Measurements from ENCODE around the gene TBC1D5. TPM values are rescaled to one million over a fixed set of nuclear protein-coding genes. Genes with fewer than 3 reads are reported as not detected.

TBC1D5 gene
- polyA plus RNA-seq, 2 donors = 4.5 to 6.7 TPM

GRCh38 chr3:17592956-17593355 lies 149.5 kb downstream of the TBC1D5 start:
- WGBS, 2 donors = 93 to 95% methylated on average over 5 of the region's 5 CpGs
- H3K36me3 ChIP-seq (ENCODE audit: control insufficient read depth in 2 of 2, insufficient read depth in 2 of 2, low read length in 1 of 2) = no peaks in the 10 kb centered on the region
- H3K27me3 ChIP-seq (ENCODE audit: control insufficient read depth in 1 of 2, insufficient read depth in 2 of 2, low read length in 2 of 2) = no peaks in the 10 kb centered on the region
- no peak overlapping the region for H3K4me3 ChIP-seq (ENCODE audit: low read depth in 1 of 2, low read length in 2 of 2)
- no peak overlapping the region for H3K27ac ChIP-seq (ENCODE audit: low read depth in 2 of 2, low read length in 1 of 2)
- H3K4me1 ChIP-seq (ENCODE audit: control insufficient read depth in 2 of 2, insufficient read depth in 2 of 2, low read length in 1 of 2) = no peaks in the 10 kb centered on the region
- H3K9me3 ChIP-seq (ENCODE audit: control insufficient read depth in 2 of 2, insufficient read depth in 1 of 2, low read depth in 1 of 2, low read length in 1 of 2) = peaks cover 0 to 5% of the 10 kb centered on the region in 2 donors

- Histone ChIP-seq H3K36me3 (ENCODE audit: control insufficient read depth in 2 of 2, insufficient read depth in 2 of 2, low read length in 1 of 2) (no peaks in the 10 kb centered on the region), H3K27me3 (ENCODE audit: control insufficient read depth in 1 of 2, insufficient read depth in 2 of 2, low read length in 2 of 2) (no peaks in the 10 kb centered on the region), H3K27ac (ENCODE audit: low read depth in 2 of 2, low read length in 1 of 2) (no peak overlapping the region), H3K4me1 (ENCODE audit: control insufficient read depth in 2 of 2, insufficient read depth in 2 of 2, low read length in 1 of 2) (no peaks in the 10 kb centered on the region), H3K4me3 (ENCODE audit: low read depth in 1 of 2, low read length in 2 of 2) (no peak overlapping the region), H3K9me3 (ENCODE audit: control insufficient read depth in 2 of 2, insufficient read depth in 1 of 2, low read depth in 1 of 2, low read length in 1 of 2) (peaks cover 0 to 5% of the 10 kb centered on the region in 2 donors)
- WGBS, 2 donors = 94 to 97% methylated on average over 5 of the region's 5 CpGs
These were observed 152.0 kb downstream of the TBC1D5 start for GRCh38 chr3:17590465-17590864.

GRCh38 chr3:17589888-17590287 lies 152.5 kb downstream of the TBC1D5 start:
- Histone ChIP-seq H3K4me1 (ENCODE audit: control insufficient read depth in 2 of 2, insufficient read depth in 2 of 2, low read length in 1 of 2) (no peaks in the 10 kb centered on the region), H3K27me3 (ENCODE audit: control insufficient read depth in 1 of 2, insufficient read depth in 2 of 2, low read length in 2 of 2) (no peaks in the 10 kb centered on the region), H3K27ac (ENCODE audit: low read depth in 2 of 2, low read length in 1 of 2) (no peak overlapping the region), H3K9me3 (ENCODE audit: control insufficient read depth in 2 of 2, insufficient read depth in 1 of 2, low read depth in 1 of 2, low read length in 1 of 2) (peaks cover 0 to 5% of the 10 kb centered on the region in 2 donors), H3K4me3 (ENCODE audit: low read depth in 1 of 2, low read length in 2 of 2) (no peak overlapping the region), H3K36me3 (ENCODE audit: control insufficient read depth in 2 of 2, insufficient read depth in 2 of 2, low read length in 1 of 2) (no peaks in the 10 kb centered on the region)
- 98 to 100% methylated on average over 1 of the region's 1 CpG for WGBS, 2 donors

- no peak overlapping the region for H3K27ac ChIP-seq (ENCODE audit: low read depth in 2 of 2, low read length in 1 of 2)
- no peaks in the 10 kb centered on the region for H3K4me1 ChIP-seq (ENCODE audit: control insufficient read depth in 2 of 2, insufficient read depth in 2 of 2, low read length in 1 of 2)
- no peak overlapping the region for H3K4me3 ChIP-seq (ENCODE audit: low read depth in 1 of 2, low read length in 2 of 2)
- H3K36me3 ChIP-seq (ENCODE audit: control insufficient read depth in 2 of 2, insufficient read depth in 2 of 2, low read length in 1 of 2) = no peaks in the 10 kb centered on the region
- WGBS, 2 donors = 91 to 95% methylated on average over 1 of the region's 1 CpG
- H3K27me3 ChIP-seq (ENCODE audit: control insufficient read depth in 1 of 2, insufficient read depth in 2 of 2, low read length in 2 of 2) = no peaks in the 10 kb centered on the region
- peaks cover 0 to 5% of the 10 kb centered on the region in 2 donors for H3K9me3 ChIP-seq (ENCODE audit: control insufficient read depth in 2 of 2, insufficient read depth in 1 of 2, low read depth in 1 of 2, low read length in 1 of 2)
These were observed 154.0 kb downstream of the TBC1D5 start for GRCh38 chr3:17588422-17588821.

GRCh38 chr3:17585394-17586325 lies 156.8 kb downstream of the TBC1D5 start:
- WGBS, 2 donors = 74 to 93% methylated on average over 2 of the region's 2 CpGs

GRCh38 chr3:17584066-17584465 lies 158.4 kb downstream of the TBC1D5 start:
- no peaks in the 10 kb centered on the region for H3K36me3 ChIP-seq (ENCODE audit: control insufficient read depth in 2 of 2, insufficient read depth in 2 of 2, low read length in 1 of 2)
- H3K27me3 ChIP-seq (ENCODE audit: control insufficient read depth in 1 of 2, insufficient read depth in 2 of 2, low read length in 2 of 2) = no peaks in the 10 kb centered on the region
- no peak overlapping the region for H3K4me3 ChIP-seq (ENCODE audit: low read depth in 1 of 2, low read length in 2 of 2)
- no peak overlapping the region for H3K27ac ChIP-seq (ENCODE audit: low read depth in 2 of 2, low read length in 1 of 2)
- no peaks in the 10 kb centered on the region for H3K4me1 ChIP-seq (ENCODE audit: control insufficient read depth in 2 of 2, insufficient read depth in 2 of 2, low read length in 1 of 2)
- no peaks in the 10 kb centered on the region for H3K9me3 ChIP-seq (ENCODE audit: control insufficient read depth in 2 of 2, insufficient read depth in 1 of 2, low read depth in 1 of 2, low read length in 1 of 2)
- 93 to 94% methylated on average over 8 of the region's 8 CpGs for WGBS, 2 donors

More at GRCh38 chr3:17585394-17586325, 156.8 kb downstream of the TBC1D5 start:
- H3K36me3 ChIP-seq (ENCODE audit: control insufficient read depth in 2 of 2, insufficient read depth in 2 of 2, low read length in 1 of 2) = no peaks in the 10 kb centered on the region
- no peaks in the 10 kb centered on the region for H3K4me1 ChIP-seq (ENCODE audit: control insufficient read depth in 2 of 2, insufficient read depth in 2 of 2, low read length in 1 of 2)
- H3K27me3 ChIP-seq (ENCODE audit: control insufficient read depth in 1 of 2, insufficient read depth in 2 of 2, low read length in 2 of 2) = no peaks in the 10 kb centered on the region
- no peak overlapping the region for H3K27ac ChIP-seq (ENCODE audit: low read depth in 2 of 2, low read length in 1 of 2)
- no peak overlapping the region for H3K4me3 ChIP-seq (ENCODE audit: low read depth in 1 of 2, low read length in 2 of 2)
- H3K9me3 ChIP-seq (ENCODE audit: control insufficient read depth in 2 of 2, insufficient read depth in 1 of 2, low read depth in 1 of 2, low read length in 1 of 2) = peaks cover 0 to 5% of the 10 kb centered on the region in 2 donors

- Histone ChIP-seq H3K27ac (ENCODE audit: low read depth in 2 of 2, low read length in 1 of 2) (no peak overlapping the region), H3K27me3 (ENCODE audit: control insufficient read depth in 1 of 2, insufficient read depth in 2 of 2, low read length in 2 of 2) (no peaks in the 10 kb centered on the region), H3K4me3 (ENCODE audit: low read depth in 1 of 2, low read length in 2 of 2) (no peak overlapping the region), H3K4me1 (ENCODE audit: control insufficient read depth in 2 of 2, insufficient read depth in 2 of 2, low read length in 1 of 2) (no peaks in the 10 kb centered on the region), H3K9me3 (ENCODE audit: control insufficient read depth in 2 of 2, insufficient read depth in 1 of 2, low read depth in 1 of 2, low read length in 1 of 2) (no peaks in the 10 kb centered on the region), H3K36me3 (ENCODE audit: control insufficient read depth in 2 of 2, insufficient read depth in 2 of 2, low read length in 1 of 2) (no peaks in the 10 kb centered on the region)
- WGBS, 2 donors = 95 to 97% methylated on average over 8 of the region's 8 CpGs
These were observed 158.9 kb downstream of the TBC1D5 start for GRCh38 chr3:17583530-17583929.

- Histone ChIP-seq H3K27ac (ENCODE audit: low read depth in 2 of 2, low read length in 1 of 2) (no peak overlapping the region), H3K9me3 (ENCODE audit: control insufficient read depth in 2 of 2, insufficient read depth in 1 of 2, low read depth in 1 of 2, low read length in 1 of 2) (no peaks in the 10 kb centered on the region), H3K36me3 (ENCODE audit: control insufficient read depth in 2 of 2, insufficient read depth in 2 of 2, low read length in 1 of 2) (no peaks in the 10 kb centered on the region), H3K4me3 (ENCODE audit: low read depth in 1 of 2, low read length in 2 of 2) (no peak overlapping the region), H3K27me3 (ENCODE audit: control insufficient read depth in 1 of 2, insufficient read depth in 2 of 2, low read length in 2 of 2) (no peaks in the 10 kb centered on the region), H3K4me1 (ENCODE audit: control insufficient read depth in 2 of 2, insufficient read depth in 2 of 2, low read length in 1 of 2) (no peaks in the 10 kb centered on the region)
- 87 to 95% methylated on average over 4 of the region's 4 CpGs for WGBS, 2 donors
These were observed 160.9 kb downstream of the TBC1D5 start for GRCh38 chr3:17581421-17582080.

- H3K27me3 ChIP-seq (ENCODE audit: control insufficient read depth in 1 of 2, insufficient read depth in 2 of 2, low read length in 2 of 2) = no peaks in the 10 kb centered on the region
- H3K9me3 ChIP-seq (ENCODE audit: control insufficient read depth in 2 of 2, insufficient read depth in 1 of 2, low read depth in 1 of 2, low read length in 1 of 2) = no peaks in the 10 kb centered on the region
- no peaks in the 10 kb centered on the region for H3K4me1 ChIP-seq (ENCODE audit: control insufficient read depth in 2 of 2, insufficient read depth in 2 of 2, low read length in 1 of 2)
- no peak overlapping the region for H3K4me3 ChIP-seq (ENCODE audit: low read depth in 1 of 2, low read length in 2 of 2)
- no peaks in the 10 kb centered on the region for H3K36me3 ChIP-seq (ENCODE audit: control insufficient read depth in 2 of 2, insufficient read depth in 2 of 2, low read length in 1 of 2)
- 85 to 91% methylated on average over 4 of the region's 4 CpGs for WGBS, 2 donors
- no peak overlapping the region for H3K27ac ChIP-seq (ENCODE audit: low read depth in 2 of 2, low read length in 1 of 2)
These were observed 161.5 kb downstream of the TBC1D5 start for GRCh38 chr3:17580901-17581300.
